AG04449 (cell line): Measurements from ENCODE around the gene MYO15A.
A peak's percentile ranks its signal among the peaks of the same experiment; 100 is the strongest.

Source experiments
- CTCF ChIA-PET: fragments of 350-600 bp; formaldehyde crosslinking; extraction: SDS; loops from one replicate; lab custom pipeline; 2021; ENCODE audit warnings: antibody characterized with exemption; lab: Yijun Ruan, JAX
- POLR2A ChIA-PET: fragments of 400-600, 350-600 bp; formaldehyde crosslinking; extraction: SDS; loops from one replicate; lab custom pipeline; 2020; ENCODE audit warnings: antibody characterized with exemption, inconsistent platforms; lab: Yijun Ruan, JAX
- DNase-seq: peaks from one replicate; pipeline ENCODE4 v3.0.0-alpha.2; 2010; ENCODE audit warnings: low read depth, low spot score
- H3K4me3 ChIP-seq: 2 replicates; pipeline ENCODE4 v1.5.1; 2011; ENCODE audit warnings: low read depth, mild to moderate bottlenecking, control low read depth, low read length
- TF ChIP-seq, protein P1 (sequence below): IDR thresholded peaks from one replicate; pipeline ENCODE4 v1.5.1; 2011; ENCODE audit warnings: mild to moderate bottlenecking, moderate library complexity, low read length, control low read depth, inconsistent platforms; ENCODE audit not compliant: insufficient read depth; ENCODE audit errors: missing control alignments

MYO15A gene

DNA sequence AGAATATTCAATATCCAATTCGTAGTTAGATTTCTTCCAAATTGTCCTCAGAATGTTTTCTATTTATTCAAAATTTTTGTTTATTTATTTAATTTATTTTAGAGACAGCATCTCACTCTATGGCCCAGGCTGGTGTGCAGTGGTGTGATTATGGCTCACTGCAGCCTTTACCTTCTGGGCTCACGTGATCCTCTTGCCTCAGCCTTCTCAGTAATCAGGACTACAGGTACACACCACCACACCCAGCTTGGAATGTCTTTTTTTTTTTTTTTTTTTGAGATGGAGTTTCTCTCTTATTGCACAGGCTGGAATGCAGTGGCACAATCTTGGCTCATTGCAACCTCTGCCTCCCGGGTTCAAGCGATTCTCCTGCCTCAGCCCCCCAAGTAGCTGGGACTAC is 24.3 kb upstream of the MYO15A start:
- no peak for DNase-seq
- ChIA-PET CTCF (interaction anchor here (1.0 kb wide), 1 partner anchor 9 kb away, joined by 3 read pairs; no protein-coding TSS in a partner anchor), POLR2A (no interaction called here)
- no peak overlapping the region for H3K4me3 ChIP-seq
- TF ChIP-seq, protein P1, sequence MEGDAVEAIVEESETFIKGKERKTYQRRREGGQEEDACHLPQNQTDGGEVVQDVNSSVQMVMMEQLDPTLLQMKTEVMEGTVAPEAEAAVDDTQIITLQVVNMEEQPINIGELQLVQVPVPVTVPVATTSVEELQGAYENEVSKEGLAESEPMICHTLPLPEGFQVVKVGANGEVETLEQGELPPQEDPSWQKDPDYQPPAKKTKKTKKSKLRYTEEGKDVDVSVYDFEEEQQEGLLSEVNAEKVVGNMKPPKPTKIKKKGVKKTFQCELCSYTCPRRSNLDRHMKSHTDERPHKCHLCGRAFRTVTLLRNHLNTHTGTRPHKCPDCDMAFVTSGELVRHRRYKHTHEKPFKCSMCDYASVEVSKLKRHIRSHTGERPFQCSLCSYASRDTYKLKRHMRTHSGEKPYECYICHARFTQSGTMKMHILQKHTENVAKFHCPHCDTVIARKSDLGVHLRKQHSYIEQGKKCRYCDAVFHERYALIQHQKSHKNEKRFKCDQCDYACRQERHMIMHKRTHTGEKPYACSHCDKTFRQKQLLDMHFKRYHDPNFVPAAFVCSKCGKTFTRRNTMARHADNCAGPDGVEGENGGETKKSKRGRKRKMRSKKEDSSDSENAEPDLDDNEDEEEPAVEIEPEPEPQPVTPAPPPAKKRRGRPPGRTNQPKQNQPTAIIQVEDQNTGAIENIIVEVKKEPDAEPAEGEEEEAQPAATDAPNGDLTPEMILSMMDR: no peak

DNA sequence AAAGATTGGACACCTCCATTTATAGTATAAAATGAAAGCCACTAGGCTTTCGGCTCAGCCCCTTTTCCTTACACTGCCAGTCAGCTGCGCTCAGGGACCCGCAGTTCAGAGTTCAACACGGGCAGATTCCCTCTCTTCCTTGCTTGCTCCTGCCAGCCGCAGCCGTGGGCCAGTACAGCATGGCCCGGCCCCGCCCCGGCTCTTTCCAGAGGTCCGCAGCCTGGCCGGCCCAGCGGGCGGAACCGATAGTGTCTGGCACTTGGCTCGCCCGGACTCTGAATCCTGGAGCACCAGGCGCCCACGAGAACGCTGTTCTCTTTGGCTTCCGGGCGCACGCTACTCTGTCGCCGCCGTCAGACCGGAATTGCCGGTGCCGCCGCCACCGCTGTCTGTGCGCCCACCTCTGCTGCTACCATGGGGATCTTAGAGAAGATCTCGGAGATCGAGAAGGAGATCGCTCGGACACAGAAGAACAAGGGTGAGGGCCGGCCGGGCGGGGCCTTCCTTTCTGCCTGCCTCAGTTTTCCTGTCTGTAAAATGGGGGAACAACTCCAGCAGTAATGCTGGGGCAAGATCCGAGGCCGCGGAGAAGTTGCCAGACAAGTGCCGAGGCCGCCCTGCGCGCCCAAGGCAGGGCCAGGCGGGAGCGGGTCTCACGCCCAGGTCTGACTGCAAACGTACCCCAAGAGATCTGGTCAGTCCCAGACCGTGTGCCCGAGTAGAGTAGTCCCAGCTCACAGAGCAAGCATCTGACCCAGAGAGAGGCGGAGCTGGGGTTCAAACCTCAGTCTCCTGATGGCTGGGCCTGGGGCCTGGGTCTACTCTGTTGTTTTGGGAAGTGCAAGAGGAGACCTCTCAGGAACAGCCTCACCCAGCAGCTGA is 20.7 kb upstream of the MYO15A start, which contains the start of gene DRG2:
TSS of gene DRG2 (plus strand) at position 339 of the 882 bp plus-strand sequence. CDS start at position 415, 76 bp downstream.
- DNase-seq: peak; percentile 40
- TF ChIP-seq, protein P1: peak; percentile 29
- POLR2A ChIA-PET: interaction anchor here (1.3 kb wide), 1 partner anchor 17 kb away, joined by 3 read pairs; no protein-coding TSS in a partner anchor
- peak within 1 kb of the TSS; percentile 96 for H3K4me3 ChIP-seq
- CTCF ChIA-PET: interaction anchor here (1.1 to 1.7 kb wide), 2 partner anchors 8 to 13 kb away, joined by 3 to 4 read pairs; no protein-coding TSS in a partner anchor

DNA sequence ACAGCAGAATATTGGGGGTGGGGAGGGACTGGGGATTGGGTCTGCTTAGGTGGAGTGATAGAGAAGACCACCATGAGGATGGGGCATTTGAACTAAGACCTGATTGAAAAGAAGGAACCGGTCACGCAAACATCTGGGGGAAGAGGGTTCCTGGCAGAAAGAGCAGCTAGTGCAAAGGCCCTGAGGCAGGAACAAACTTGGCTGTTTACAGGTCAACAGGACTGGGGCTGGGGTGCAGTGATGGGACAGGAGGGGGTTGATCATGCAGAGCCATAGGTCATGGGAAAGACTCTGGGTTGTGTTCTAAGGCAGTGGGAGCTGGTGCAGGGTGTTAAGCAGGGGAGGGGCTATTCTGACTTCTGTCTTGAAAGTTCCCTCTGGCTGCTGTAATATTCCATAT is 18.9 kb upstream of the MYO15A start:
- no peak overlapping the region for H3K4me3 ChIP-seq
- TF ChIP-seq, protein P1: no peak
- no peak for DNase-seq
- POLR2A ChIA-PET: no interaction called here
- CTCF ChIA-PET: interaction anchor here (1.7 kb wide), 1 partner anchor 11 kb away, joined by 4 read pairs; no protein-coding TSS in a partner anchor

DNA sequence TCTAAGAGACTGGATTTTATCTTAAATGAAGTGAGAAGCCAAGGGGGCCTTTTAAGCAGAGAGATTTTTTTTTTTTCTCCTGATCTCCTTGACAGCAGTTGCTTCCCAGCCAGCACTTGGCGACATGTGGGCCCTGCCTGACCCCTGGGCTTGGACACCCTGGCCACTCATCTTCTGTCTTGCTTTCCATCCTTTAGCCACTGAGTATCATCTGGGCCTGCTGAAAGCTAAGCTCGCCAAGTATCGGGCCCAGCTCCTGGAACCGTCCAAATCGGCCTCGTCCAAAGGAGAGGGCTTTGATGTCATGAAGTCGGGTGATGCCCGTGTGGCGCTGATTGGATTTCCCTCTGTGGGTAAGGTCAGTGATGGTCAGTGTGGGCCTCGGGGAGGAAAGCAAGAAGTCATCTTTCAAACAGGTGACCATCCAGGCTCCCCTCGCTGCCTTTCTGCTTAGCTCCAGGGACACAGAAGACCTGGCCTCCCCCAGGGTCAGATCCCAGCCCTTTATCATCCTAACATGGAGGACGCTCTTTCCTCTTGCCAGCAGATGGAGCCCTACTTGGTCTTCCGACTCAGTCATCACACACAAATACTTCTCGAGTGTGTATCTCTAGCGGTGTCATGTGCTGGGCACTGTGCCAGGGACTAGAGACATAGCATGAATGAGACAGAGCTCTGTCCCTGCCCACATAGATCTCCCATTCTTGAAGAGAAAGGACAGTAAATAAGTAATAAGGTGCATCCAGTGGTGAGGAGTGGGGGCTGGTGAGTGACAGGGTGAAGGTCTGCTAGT is 14.7 kb upstream of the MYO15A start:
- no peak for DNase-seq
- ChIA-PET CTCF (interaction anchor here (0.6 to 1.1 kb wide), 2 partner anchors 16 to 137 kb away, joined by 3 read pairs; no protein-coding TSS in a partner anchor), POLR2A (no interaction called here)
- no peak overlapping the region for H3K4me3 ChIP-seq
- TF ChIP-seq, protein P1: peak; percentile 36

- CTCF ChIA-PET: interaction anchor here (1.1 kb wide), 1 partner anchor 15 kb away, joined by 3 read pairs; no protein-coding TSS in a partner anchor
- DNase-seq: no peak
- POLR2A ChIA-PET: no interaction called here
- TF ChIP-seq, protein P1: no peak
- no peak overlapping the region for H3K4me3 ChIP-seq
These were observed 14.1 kb upstream of the MYO15A start for GRCh38 chr17:18094409-18094807.

- TF ChIP-seq, protein P1: no peak
- DNase-seq: no peak
- no peak overlapping the region for H3K4me3 ChIP-seq
- POLR2A ChIA-PET: no interaction called here
- CTCF ChIA-PET: interaction anchor here (1.1 kb wide), 1 partner anchor 10 kb away, joined by 3 read pairs; no protein-coding TSS in a partner anchor
These were observed 9.0 kb upstream of the MYO15A start for GRCh38 chr17:18099516-18099915.
